SK-N-MC (cell line): ENCODE measurements around the gene RPS3.
A peak's percentile ranks its signal among the peaks of the same experiment; 100 is the strongest.

ENCODE experiments used
- DNase-seq: peaks from one replicate; pipeline ENCODE4 v3.0.0-alpha.2; 2011; ENCODE audit warnings: low read depth, low spot score
- H3K27ac ChIP-seq: fragments of 200-600 bp; sonication (generic); 2 replicates; pipeline ENCODE4 v1.5.1; 2016; ENCODE audit warnings: mixed run types
- H3K36me3 ChIP-seq: fragments of 200-600 bp; sonication (generic); 2 replicates; pipeline ENCODE4 v1.6.1; 2017; ENCODE audit warnings: antibody characterized with exemption, low read length, mixed read lengths; ENCODE audit not compliant: insufficient read depth
- H3K4me3 ChIP-seq: fragments of 200-600 bp; sonication (generic); 2 replicates; pipeline ENCODE4 v1.5.1; 2016
- H3K9ac ChIP-seq: fragments of 200-600 bp; sonication (generic); 2 replicates; pipeline ENCODE4 v1.8.0; 2017; ENCODE audit warnings: mixed run types, mixed read lengths; ENCODE audit not compliant: insufficient read length
- H3K9me3 ChIP-seq: fragments of 200-600 bp; sonication (generic); 2 replicates; pipeline ENCODE4 v1.6.1; 2017; ENCODE audit warnings: low read depth, mild to moderate bottlenecking, antibody characterized with exemption, low read length, moderate library complexity, mixed read lengths
- EZH2 ChIP-seq: fragments of 200-600 bp; sonication (generic); IDR thresholded peaks from one replicate; pipeline ENCODE4 v1.6.1; 2017; ENCODE audit warnings: antibody characterized with exemption
- FOXP2 ChIP-seq: optimal IDR thresholded peaks from 2 replicates; pipeline ENCODE3; 2011; ENCODE audit warnings: mild to moderate bottlenecking, moderate library complexity; ENCODE audit not compliant: insufficient read depth; ENCODE audit errors: extremely low read length, control extremely low read depth
- POLR2AphosphoS5 ChIP-seq: IDR thresholded peaks from 2 replicates; pipeline ENCODE4 v1.6.1; 2012; ENCODE audit warnings: mild to moderate bottlenecking, low read depth, low read length, borderline replicate concordance

RPS3 gene

DNA sequence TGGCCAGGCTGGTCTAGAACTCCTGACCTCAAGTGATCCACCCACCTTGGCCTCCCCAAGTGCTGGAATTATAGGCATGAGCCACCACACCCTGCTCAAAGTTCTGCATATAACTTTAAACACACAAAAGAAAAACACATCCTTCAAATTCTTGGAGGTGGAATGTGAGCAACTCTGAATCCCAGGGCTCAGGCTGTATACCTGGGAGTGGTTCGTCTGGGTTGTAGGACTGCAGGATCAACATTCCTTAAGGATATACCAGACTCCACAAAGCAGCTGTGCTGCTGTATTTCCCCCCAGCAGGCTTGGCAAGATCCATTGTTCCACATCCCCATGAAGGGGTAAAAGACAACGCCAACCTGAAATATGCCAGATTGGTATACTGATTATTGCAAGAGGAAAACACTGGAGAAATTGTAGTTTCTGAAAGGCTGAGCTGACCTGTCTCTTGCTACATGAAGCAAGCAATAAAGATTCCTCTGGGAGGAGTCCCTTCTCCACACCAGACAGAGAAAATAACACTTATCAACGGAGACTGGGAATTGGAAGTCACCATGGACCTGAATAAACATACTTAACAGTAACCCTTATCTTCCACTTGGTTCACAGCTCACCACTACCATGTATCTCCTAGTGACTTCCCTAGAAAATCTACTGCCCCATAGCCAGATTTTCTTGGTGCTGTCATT is 12.2 kb upstream of the RPS3 start:
- Histone ChIP-seq H3K36me3 (no peaks in the 10 kb centered on the region), H3K9me3 (no peaks in the 10 kb centered on the region), H3K27ac (no peak overlapping the region), H3K9ac (no peak overlapping the region), H3K4me3 (no peak overlapping the region)
- DNase-seq: no peak
- TF ChIP-seq EZH2: no peak
- no peak for TF ChIP-seq FOXP2
- TF ChIP-seq POLR2AphosphoS5: no peak

DNA sequence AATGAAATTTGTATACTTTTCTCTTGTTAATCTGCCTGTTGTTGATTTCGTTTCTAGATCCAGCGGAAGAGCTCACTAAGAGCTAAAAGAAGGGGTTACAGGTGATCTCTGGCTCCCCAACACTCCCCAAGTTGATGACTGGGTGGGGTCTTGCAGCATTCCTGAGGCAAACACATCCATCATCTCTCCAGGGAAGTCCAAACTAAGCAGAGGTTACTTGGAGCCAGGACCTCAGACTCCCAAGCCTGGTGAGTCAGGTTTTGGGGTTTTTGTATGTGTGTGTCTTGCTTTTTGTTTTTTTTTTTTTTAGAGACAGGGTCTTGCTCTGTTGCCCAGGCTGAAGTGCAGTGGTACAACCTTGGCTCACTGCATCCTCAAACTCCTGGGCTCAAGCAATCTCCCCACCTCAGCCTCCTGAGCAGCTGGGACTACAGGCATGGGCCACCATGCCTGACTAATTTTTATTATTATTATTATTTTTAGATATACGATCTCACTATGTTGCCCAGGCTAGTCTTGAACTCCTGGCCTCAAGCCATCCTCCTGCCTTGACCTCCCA is 11.5 kb upstream of the RPS3 start:
- Histone ChIP-seq H3K27ac (no peak overlapping the region), H3K4me3 (no peak overlapping the region), H3K9ac (no peak overlapping the region), H3K36me3 (no peaks in the 10 kb centered on the region), H3K9me3 (no peaks in the 10 kb centered on the region)
- no peak for TF ChIP-seq FOXP2
- TF ChIP-seq POLR2AphosphoS5: no peak
- no peak for TF ChIP-seq EZH2
- DNase-seq: no peak

DNA sequence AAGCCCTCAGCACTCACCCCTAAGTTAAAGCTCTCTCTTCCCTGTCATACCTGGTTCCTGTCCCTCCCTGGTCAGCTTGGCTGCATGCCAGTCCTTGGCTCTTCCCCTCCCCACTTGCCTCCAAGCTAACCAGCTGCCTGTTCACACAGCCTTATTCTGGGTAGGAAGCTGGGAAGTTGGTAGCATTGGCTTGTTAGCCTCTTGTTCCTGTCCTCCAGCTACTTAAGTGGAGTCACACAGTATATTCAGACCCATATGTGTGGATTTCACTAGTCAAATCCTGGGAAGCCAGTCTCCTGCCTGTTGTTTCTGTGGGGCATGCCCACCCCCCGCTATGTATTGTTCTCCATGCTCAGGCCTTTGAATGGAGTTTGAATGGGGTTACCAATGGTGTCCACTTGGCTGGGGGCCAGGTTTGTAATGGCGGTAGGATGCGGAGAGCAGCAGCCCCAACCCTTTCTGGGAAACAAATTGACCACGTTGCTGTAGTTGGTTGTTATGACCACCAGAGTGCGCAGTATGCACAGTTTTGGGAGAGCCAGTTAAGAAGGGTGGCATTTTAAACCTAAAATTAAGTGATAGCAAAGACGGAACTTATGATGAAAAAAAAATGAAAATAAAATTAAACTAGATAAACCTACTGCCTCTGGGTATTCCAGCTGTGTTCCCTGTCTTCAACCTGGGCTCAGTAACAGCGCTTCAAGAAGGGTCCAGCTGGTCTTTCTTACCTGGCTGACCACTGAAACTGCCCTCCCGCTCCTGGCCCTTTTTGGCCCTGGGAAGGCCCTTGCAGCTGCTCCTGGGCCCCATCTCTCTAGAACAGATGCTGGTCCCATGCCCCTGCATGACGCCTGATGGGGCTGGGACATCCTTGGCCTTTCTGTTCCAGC is 10.7 kb upstream of the RPS3 start:
- no peaks in the 10 kb centered on the region for H3K9me3 ChIP-seq
- no peaks in the 10 kb centered on the region for H3K36me3 ChIP-seq
- no peak overlapping the region for H3K4me3 ChIP-seq
- TF ChIP-seq EZH2 (no peak), FOXP2 (no peak), POLR2AphosphoS5 (no peak)
- H3K27ac ChIP-seq: no peak overlapping the region
- no peak overlapping the region for H3K9ac ChIP-seq
- peak; percentile 65 for DNase-seq

DNA sequence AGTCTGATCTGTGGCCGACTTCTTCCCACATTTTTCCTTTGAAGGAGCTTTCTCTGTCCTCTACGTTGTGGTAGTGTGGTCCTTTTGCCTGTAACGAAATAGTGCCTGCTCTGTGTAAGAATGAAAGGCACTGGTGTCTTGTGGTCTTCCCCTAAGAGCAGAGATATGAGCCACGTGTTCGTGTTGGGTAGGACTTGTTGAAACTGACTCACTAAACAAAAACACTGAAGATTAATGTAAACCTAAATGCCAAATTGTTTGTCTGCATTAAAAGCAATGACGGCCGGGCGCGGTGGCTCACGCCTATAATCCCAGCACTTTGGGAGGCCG is 10.1 kb upstream of the RPS3 start:
- no peak overlapping the region for H3K27ac ChIP-seq
- no peak for TF ChIP-seq POLR2AphosphoS5
- TF ChIP-seq EZH2: no peak
- TF ChIP-seq FOXP2: no peak
- no peak overlapping the region for H3K9ac ChIP-seq
- no peak overlapping the region for H3K4me3 ChIP-seq
- no peaks in the 10 kb centered on the region for H3K9me3 ChIP-seq
- no peaks in the 10 kb centered on the region for H3K36me3 ChIP-seq
- DNase-seq: no peak

DNA sequence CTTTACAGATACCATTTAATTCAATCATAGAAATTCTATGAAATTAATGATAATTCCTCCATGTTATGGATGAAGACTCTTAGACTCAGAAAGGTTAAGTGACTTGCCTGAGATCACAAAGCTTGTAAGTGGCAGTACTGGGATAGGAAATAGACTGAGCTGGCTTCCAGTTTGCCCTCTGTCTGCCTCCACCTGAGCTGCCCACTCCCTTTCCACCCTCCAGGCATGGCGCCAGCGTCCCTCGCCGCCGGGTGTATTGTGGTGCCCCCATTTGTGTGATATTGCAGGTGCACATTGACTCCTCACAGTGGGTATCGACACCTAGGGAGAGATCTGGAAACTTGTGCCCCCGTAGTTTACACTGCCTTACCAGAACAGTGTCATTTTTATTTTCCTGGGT is 9.4 kb upstream of the RPS3 start:
- H3K27ac ChIP-seq: no peak overlapping the region
- H3K9ac ChIP-seq: no peak overlapping the region
- H3K36me3 ChIP-seq: no peaks in the 10 kb centered on the region
- H3K4me3 ChIP-seq: no peak overlapping the region
- no peaks in the 10 kb centered on the region for H3K9me3 ChIP-seq
- TF ChIP-seq FOXP2 (no peak), POLR2AphosphoS5 (no peak), EZH2 (no peak)
- no peak for DNase-seq

DNA sequence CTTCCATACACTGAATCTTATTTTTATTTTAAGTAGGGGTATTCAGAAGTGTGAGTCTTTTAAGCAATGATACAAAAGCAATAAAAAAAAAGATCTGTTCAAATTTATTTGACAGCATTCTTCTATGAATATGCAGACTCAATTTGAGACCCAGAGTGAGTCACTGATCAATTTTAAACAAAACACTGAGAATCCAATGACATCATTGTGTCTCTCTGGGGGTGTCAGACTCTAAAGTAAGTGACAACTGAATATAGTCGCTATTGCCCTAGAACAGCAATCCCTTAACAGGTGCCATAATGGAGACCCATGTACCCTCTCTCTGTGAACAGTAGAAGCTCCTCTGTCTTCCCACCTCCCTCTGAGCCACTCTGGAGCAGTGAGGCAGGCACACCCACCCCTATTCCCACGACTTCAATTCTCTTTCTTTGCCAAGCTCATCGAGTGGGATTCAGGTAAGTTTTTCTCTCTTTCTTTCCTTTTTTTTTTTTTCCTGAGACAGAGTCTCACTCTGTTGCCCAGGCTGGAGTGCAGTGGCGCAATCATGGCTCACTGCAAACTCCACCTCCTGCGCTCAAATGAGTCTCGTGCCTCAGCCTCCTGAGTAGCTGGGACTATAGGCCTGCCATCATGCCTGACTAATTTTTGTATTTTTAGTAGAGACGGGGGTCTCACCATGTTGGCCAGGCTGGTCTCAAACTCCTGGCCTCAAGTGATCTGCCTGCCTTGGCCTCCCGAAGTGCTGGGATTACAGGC is 5.1 kb upstream of the RPS3 start:
- no peak for DNase-seq
- Histone ChIP-seq H3K9me3 (no peaks in the 10 kb centered on the region), H3K9ac (no peak overlapping the region), H3K36me3 (no peaks in the 10 kb centered on the region), H3K27ac (no peak overlapping the region), H3K4me3 (no peak overlapping the region)
- TF ChIP-seq FOXP2 (no peak), POLR2AphosphoS5 (no peak), EZH2 (no peak)

DNA sequence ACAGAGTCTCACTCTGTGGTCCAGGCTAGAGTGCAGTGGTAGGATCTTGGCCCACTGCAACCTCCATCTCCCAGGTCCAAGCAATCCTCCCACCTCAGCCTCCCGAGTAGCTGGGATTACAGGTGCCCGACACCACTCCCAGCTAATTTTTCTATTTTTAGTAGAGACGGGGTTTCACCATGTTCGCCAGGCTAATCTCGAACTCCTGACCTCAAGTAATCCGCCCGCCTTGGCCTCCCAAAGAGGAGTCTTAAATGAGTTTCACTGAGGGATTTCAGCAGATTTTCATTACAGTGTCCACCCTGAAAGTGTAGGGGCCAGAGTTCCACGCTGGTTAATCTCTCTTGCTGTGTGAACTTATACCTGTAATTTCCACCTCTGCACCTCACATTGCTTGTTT is 412 bp upstream of the RPS3 start:
- no peak overlapping the region for H3K4me3 ChIP-seq
- no peak overlapping the region for H3K27ac ChIP-seq
- H3K9me3 ChIP-seq: no peaks in the 10 kb centered on the region
- TF ChIP-seq FOXP2: no peak
- no peak for TF ChIP-seq POLR2AphosphoS5
- TF ChIP-seq EZH2: no peak
- DNase-seq: no peak
- H3K9ac ChIP-seq: no peak overlapping the region
- peaks cover 42% of the 10 kb centered on the region for H3K36me3 ChIP-seq
